Upper lobe of left lung (tissue), 6 donors: Measurements from ENCODE around the gene FIP1L1. TPM values are rescaled to one million over a fixed set of nuclear protein-coding genes. Genes with fewer than 3 reads are reported as not detected.

Experiments
- ATAC-seq, 2 donors: fragments of 200-7000 bp; cut with Tn5 transposase; one replicate each; pipeline ENCODE4 v1.9.1; 2022; ENCODE audit warnings: mild to moderate bottlenecking in 2 of 2, moderate library complexity in 2 of 2; ENCODE audit not compliant: low FRiP score in 2 of 2
- DNase-seq, 2 donors: peaks; one replicate each; pipeline ENCODE4 v3.0.0-alpha.2; 2019 to 2020
- H3K27ac ChIP-seq, 4 donors: fragments of 200-600 bp; sonication (generic); one replicate each; pipeline ENCODE4 v1.5.1; 2016 to 2019
- H3K27me3 ChIP-seq, 4 donors: fragments of 200-600 bp; sonication (generic); one replicate each; pipeline ENCODE4 v1.5.1; 2017 to 2019
- H3K36me3 ChIP-seq, 4 donors: fragments of 200-600 bp; sonication (generic); one replicate each; pipeline ENCODE4 v1.5.1; 2016 to 2019
- H3K4me1 ChIP-seq, 4 donors: fragments of 200-600 bp; sonication (generic); one replicate each; pipeline ENCODE4 v1.5.1; 2018 to 2019
- H3K4me3 ChIP-seq, 4 donors: fragments of 200-600 bp; sonication (generic); one replicate each; pipeline ENCODE4 v1.5.1; 2017 to 2019; ENCODE audit warnings: mild to moderate bottlenecking in 2 of 4, moderate library complexity in 1 of 4
- H3K9me3 ChIP-seq, 4 donors: fragments of 200-600 bp; sonication (generic); one replicate each; pipeline ENCODE4 v1.5.1; 2018 to 2019
- CTCF ChIP-seq, 6 experiments: fragments of 450-650 bp in 4 of 6; fragments of 200-600 bp in 2 of 6; sonication (generic) in 2 of 6; IDR thresholded peaks; one replicate each; pipeline ENCODE4 v1.5.1; 2016 to 2019; ENCODE audit warnings: antibody characterized with exemption in 6 of 6
- EP300 ChIP-seq, 4 donors: sonication (generic); formaldehyde crosslinking; IDR thresholded peaks; one replicate each; pipeline ENCODE4 v1.5.1; 2017; ENCODE audit warnings: antibody characterized with exemption in 4 of 4, control low read depth in 2 of 4
- POLR2A ChIP-seq, 4 donors: fragments of 450-650 bp; IDR thresholded peaks; one replicate each; pipeline ENCODE4 v1.5.1; 2016 to 2017; ENCODE audit warnings: antibody characterized with exemption in 4 of 4, mild to moderate bottlenecking in 2 of 4
- POLR2AphosphoS5 ChIP-seq, 2 donors: sonication (generic); formaldehyde crosslinking; IDR thresholded peaks; one replicate each; pipeline ENCODE4 v1.5.1; 2017; ENCODE audit warnings: antibody characterized with exemption in 2 of 2
- WGBS, 2 donors: methylation state at CpG; one replicate each; pipeline ENCODE4 v1.1.5; 2017 to 2018; 5-methylcytosine and 5-hydroxymethylcytosine counted together
- total RNA-seq, 6 donors: library from RNA; depleted of rRNA in 4 of 6; stranded (reverse); fragments of >200 nt in 4 of 6; gene quantifications; one replicate each; pipeline versions ENCODE4 v1.1.0 to v1.2.1, GENCODE V29; 2016 to 2021
- donor health status: DM: no; HTN: no; CAD: no; lungs with moderate emphysema.
- donor health status: DM: no; HTN: yes; CAD: no; lungs with severe emphysema.

Gene FIP1L1
- total RNA-seq, 6 donors from 2014 or later = 30.0 to 67.9 (median 39.7) TPM

- no peaks in the 10 kb centered on the region for H3K27me3 ChIP-seq
- DNase-seq (no peak), ATAC-seq (no peak)
- H3K4me1 ChIP-seq = peaks cover 0 to 4% (median 3%) of the 10 kb centered on the region in 4 donors
- 90 to 91% methylated on average over 6 of the region's 6 CpGs for WGBS, 2 donors
- H3K36me3 ChIP-seq = no peaks in the 10 kb centered on the region
- no peak overlapping the region for H3K27ac ChIP-seq
- H3K9me3 ChIP-seq = no peaks in the 10 kb centered on the region
- no peak for TF ChIP-seq CTCF (IDR thresholded peaks at IDR 0.05)
- no peak for TF ChIP-seq POLR2AphosphoS5 (IDR thresholded peaks at IDR 0.05)
- no peak for TF ChIP-seq EP300 (IDR thresholded peaks at IDR 0.05)
- no peak for TF ChIP-seq POLR2A (IDR thresholded peaks at IDR 0.05)
- no peak overlapping the region for H3K4me3 ChIP-seq
Measured at GRCh38 chr4:53494851-53495250, 117.4 kb downstream of the FIP1L1 start.

- WGBS, 2 donors = 76 to 90% methylated on average over 6 to 7 of the region's 7 CpGs
- no peaks in the 10 kb centered on the region for H3K9me3 ChIP-seq
- no peak for TF ChIP-seq POLR2A (IDR thresholded peaks at IDR 0.05)
- no peak for TF ChIP-seq CTCF (IDR thresholded peaks at IDR 0.05)
- TF ChIP-seq EP300 (IDR thresholded peaks at IDR 0.05) = no peak
- no peak for TF ChIP-seq POLR2AphosphoS5 (IDR thresholded peaks at IDR 0.05)
- no peaks in the 10 kb centered on the region for H3K4me1 ChIP-seq
- no peak overlapping the region for H3K4me3 ChIP-seq
- ATAC-seq = peak; percentile 64 to 91
- no peaks in the 10 kb centered on the region for H3K27me3 ChIP-seq
- H3K27ac ChIP-seq = peak overlapping the region in 1 of 4 donors; percentile 44
- no peak for DNase-seq
- H3K36me3 ChIP-seq = no peaks in the 10 kb centered on the region
Measured at GRCh38 chr4:53497487-53498244, 120.2 kb downstream of the FIP1L1 start.

- no peaks in the 10 kb centered on the region for H3K36me3 ChIP-seq
- H3K27me3 ChIP-seq = no peaks in the 10 kb centered on the region
- ATAC-seq (no peak), DNase-seq (no peak)
- TF ChIP-seq EP300 (IDR thresholded peaks at IDR 0.05) (no peak), CTCF (IDR thresholded peaks at IDR 0.05) (no peak), POLR2AphosphoS5 (IDR thresholded peaks at IDR 0.05) (no peak)
- no peak overlapping the region for H3K4me3 ChIP-seq
- no peaks in the 10 kb centered on the region for H3K4me1 ChIP-seq
- H3K27ac ChIP-seq = no peak overlapping the region
- H3K9me3 ChIP-seq = no peaks in the 10 kb centered on the region
- 100% methylated on average over 2 of the region's 2 CpGs for WGBS, 2 donors
Measured at GRCh38 chr4:53498706-53499105, 121.3 kb downstream of the FIP1L1 start.

- ATAC-seq = no peak
- Histone ChIP-seq H3K27me3 (no peaks in the 10 kb centered on the region), H3K27ac (no peak overlapping the region), H3K9me3 (no peaks in the 10 kb centered on the region), H3K4me3 (no peak overlapping the region), H3K36me3 (no peaks in the 10 kb centered on the region), H3K4me1 (no peaks in the 10 kb centered on the region)
- no peak for DNase-seq
- no peak for TF ChIP-seq CTCF (IDR thresholded peaks at IDR 0.05)
- 80 to 100% methylated on average over 1 of the region's 1 CpG for WGBS, 2 donors
Measured at GRCh38 chr4:53499791-53500190, 122.3 kb downstream of the FIP1L1 start.

- no peak for DNase-seq
- Histone ChIP-seq H3K27me3 (no peaks in the 10 kb centered on the region), H3K36me3 (no peaks in the 10 kb centered on the region), H3K4me3 (no peak overlapping the region), H3K9me3 (no peaks in the 10 kb centered on the region), H3K4me1 (no peaks in the 10 kb centered on the region), H3K27ac (no peak overlapping the region)
- TF ChIP-seq POLR2AphosphoS5 (IDR thresholded peaks at IDR 0.05) (no peak), POLR2A (IDR thresholded peaks at IDR 0.05) (no peak), CTCF (IDR thresholded peaks at IDR 0.05) (no peak), EP300 (IDR thresholded peaks at IDR 0.05) (no peak)
- 83 to 86% methylated on average over 2 of the region's 2 CpGs for WGBS, 2 donors
- ATAC-seq = no peak
Measured at GRCh38 chr4:53500546-53500945, 123.1 kb downstream of the FIP1L1 start.
